Rectal smooth muscle tissue (tissue), 1 donor: ENCODE measurements around the gene TLX3.
A peak's percentile ranks its signal among the peaks of the same experiment; 100 is the strongest.

Experiments
- H3K27ac ChIP-seq: one replicate; pipeline ENCODE4 v1.7.0; 2013; ENCODE audit warnings: low read depth, low read length, inconsistent platforms
- H3K27me3 ChIP-seq: one replicate; pipeline ENCODE4 v1.7.0; 2013; ENCODE audit warnings: low read length; ENCODE audit not compliant: control insufficient read depth, insufficient read depth
- H3K36me3 ChIP-seq: one replicate; pipeline ENCODE4 v1.7.0; 2013; ENCODE audit warnings: low read length; ENCODE audit not compliant: control insufficient read depth, insufficient read depth
- H3K4me1 ChIP-seq: one replicate; pipeline ENCODE4 v1.7.0; 2013; ENCODE audit warnings: low read length; ENCODE audit not compliant: control insufficient read depth, insufficient read depth
- H3K4me3 ChIP-seq: one replicate; pipeline ENCODE4 v1.7.0; 2013; ENCODE audit warnings: low read length
- H3K9ac ChIP-seq: one replicate; pipeline ENCODE4 v1.7.0; 2013; ENCODE audit warnings: low read length

Gene TLX3

DNA sequence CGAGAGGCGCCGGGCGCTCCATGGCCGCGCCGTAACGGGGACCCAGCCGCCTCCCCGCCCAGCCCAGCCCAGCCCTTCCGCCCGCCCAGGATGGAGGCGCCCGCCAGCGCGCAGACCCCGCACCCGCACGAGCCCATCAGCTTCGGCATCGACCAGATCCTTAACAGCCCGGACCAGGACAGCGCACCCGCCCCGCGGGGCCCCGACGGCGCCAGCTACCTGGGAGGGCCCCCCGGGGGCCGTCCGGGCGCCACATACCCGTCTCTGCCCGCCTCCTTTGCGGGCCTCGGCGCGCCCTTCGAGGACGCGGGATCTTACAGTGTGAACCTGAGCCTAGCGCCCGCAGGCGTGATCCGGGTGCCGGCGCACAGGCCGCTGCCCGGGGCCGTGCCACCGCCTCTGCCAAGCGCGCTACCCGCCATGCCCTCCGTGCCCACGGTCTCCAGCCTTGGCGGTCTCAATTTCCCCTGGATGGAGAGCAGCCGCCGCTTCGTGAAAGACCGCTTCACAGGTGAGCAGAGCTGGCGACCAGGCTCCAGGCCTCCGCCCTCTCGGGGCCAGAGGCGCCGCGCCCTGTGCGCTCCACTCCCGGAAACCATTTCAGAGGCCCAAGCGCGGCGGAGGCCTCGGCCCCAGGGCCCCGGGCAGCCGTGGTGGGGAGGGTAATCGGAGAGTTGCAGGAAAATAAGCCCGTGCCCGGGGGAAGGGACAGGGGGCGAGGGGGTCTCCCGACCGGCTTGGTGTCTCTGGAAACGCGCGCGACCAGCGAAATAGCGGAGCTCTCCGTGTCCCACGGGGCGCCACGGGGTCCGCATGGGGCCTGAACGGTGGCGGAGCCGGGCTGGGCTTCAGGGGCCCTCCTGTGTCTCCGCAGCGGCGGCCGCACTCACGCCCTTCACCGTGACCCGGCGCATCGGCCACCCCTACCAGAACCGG lies 496 bp downstream of the TLX3 start:
- no peak overlapping the region for H3K27ac ChIP-seq
- H3K9ac ChIP-seq: no peak overlapping the region
- no peaks in the 10 kb centered on the region for H3K36me3 ChIP-seq
- H3K27me3 ChIP-seq: peaks cover 52% of the 10 kb centered on the region
- no peak overlapping the region for H3K4me3 ChIP-seq
- no peaks in the 10 kb centered on the region for H3K4me1 ChIP-seq

DNA sequence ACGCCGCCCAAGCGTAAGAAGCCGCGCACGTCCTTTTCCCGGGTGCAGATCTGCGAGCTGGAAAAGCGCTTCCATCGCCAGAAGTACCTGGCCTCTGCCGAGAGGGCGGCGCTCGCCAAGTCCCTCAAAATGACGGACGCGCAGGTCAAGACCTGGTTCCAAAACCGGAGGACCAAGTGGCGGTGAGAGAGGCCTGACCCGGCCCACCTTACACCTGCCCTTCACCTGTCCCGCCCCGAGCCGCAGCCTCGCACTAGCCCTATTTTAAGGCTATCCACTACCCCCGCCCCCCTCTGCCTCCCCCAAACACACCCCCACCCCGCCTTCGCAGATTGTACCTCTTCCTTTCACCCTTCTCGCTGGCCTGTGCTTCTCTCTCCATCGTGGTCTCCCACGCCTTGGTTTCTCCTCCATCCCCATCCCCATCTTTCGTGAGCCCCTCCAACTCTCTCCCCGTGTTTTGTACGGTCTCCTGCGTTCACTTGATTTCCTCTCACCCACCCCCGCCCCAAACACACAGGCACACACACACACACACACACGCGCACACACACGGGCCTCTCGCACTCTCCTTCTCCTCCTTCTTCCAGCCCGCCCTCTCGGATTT lies 1.3 kb downstream of the TLX3 start:
- Histone ChIP-seq H3K27me3 (peaks cover 60% of the 10 kb centered on the region), H3K9ac (no peak overlapping the region), H3K4me3 (no peak overlapping the region), H3K4me1 (no peaks in the 10 kb centered on the region), H3K36me3 (no peaks in the 10 kb centered on the region), H3K27ac (no peak overlapping the region)

DNA sequence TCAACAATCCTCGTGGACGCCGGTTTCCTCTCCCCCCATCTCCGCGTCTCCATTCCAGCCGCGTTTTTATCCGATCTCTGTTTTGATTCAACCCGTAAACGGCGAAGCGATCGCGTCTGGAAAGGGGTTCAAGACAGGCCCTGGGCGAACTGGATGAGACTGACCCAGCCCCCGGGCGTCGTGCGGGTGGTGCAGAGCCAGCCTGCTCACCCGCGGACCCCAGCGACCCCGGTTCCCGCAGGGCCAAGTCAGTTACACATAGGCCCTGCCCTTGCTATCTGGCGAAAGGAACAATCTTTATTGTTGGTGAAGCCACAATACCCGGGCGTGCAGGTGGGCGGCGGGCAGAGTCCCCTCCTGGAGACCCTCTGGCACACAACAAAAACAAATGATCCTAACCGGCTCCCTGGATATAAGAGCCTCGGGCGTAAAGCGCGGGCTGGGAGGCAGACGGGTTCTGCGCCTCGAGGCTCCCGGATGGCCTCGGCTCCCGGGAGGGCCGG lies 1.8 kb downstream of the TLX3 start:
- Histone ChIP-seq H3K27me3 (peaks cover 63% of the 10 kb centered on the region), H3K36me3 (no peaks in the 10 kb centered on the region), H3K4me1 (no peaks in the 10 kb centered on the region), H3K27ac (no peak overlapping the region), H3K9ac (no peak overlapping the region), H3K4me3 (peak overlapping the region; percentile 2)

DNA sequence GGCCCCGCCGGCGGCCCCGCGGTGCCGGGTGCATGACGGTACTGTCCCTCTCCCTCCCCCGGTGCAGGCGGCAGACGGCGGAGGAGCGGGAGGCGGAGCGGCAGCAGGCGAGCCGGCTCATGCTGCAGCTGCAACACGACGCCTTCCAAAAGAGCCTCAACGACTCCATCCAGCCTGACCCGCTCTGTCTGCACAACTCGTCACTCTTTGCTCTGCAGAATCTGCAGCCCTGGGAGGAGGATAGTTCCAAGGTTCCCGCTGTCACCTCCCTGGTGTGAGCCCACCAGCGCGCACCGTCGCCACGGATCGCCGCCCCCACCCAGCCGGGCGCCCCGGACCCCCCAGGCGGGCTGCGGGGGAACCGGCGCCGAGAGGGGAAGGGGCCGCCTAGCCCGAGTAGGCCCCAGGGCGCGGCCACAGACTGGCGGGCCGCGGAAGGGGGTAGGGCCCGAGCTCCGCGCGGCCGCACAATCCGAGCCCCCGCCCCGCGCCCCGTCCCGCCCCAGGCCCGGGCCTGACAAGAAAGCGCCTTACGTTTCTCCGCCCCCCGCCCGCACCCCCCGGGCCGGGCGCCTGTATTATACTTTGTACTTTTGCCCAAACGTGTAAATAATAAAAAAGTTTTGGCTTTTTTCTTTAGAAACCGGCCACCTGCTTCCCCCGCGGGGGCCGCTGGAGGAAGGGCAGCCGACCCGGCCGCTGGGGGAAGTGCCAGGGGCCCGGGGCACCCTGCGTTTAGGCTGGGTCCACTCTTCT lies 2.5 kb downstream of the TLX3 start:
- Histone ChIP-seq H3K36me3 (no peaks in the 10 kb centered on the region), H3K27ac (no peak overlapping the region), H3K27me3 (peaks cover 68% of the 10 kb centered on the region), H3K9ac (no peak overlapping the region), H3K4me1 (no peaks in the 10 kb centered on the region), H3K4me3 (peak overlapping the region; percentile 2)

DNA sequence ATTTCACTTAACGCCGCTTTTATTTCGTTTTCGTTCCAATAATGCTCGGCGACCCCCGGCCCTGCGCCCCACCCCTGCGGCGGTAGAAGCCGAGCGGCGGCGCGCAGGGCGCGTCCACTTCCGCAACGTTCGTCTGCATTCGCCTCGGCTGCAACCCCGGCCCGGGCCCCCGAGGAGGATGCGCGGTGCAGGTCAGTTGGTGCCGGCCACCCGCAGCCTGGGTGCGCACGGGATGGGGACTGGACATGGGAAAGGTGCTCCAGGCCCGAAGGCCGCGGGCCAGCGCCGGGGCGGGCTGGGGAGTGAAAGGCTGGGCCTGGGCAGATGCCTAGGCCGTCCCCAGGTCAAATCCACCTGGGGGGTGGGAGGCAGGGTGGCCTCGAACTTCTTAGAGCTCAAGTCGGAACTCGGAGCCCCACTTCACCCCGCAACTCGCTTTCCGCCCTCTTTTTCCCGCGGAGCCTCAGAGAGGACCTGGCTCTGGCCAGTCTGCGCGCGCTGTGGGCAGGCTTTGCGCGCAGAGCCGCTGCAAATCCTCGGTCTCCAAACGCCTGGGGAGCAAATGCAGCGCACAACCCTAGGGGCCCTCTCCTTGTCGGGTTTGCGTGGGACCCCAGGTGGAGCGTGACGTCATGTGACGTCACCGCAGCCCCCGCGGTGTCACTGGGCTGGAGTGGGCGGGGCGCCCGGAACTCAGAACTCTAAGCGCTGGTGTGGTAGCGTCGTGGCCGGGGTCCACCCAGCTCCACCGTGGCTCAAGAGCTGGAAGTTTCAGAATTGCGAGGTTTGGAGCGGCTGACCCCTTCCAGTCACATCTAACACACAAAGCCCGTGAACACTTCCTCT lies 3.3 kb downstream of the TLX3 start:
- no peak overlapping the region for H3K27ac ChIP-seq
- no peaks in the 10 kb centered on the region for H3K36me3 ChIP-seq
- H3K4me1 ChIP-seq: no peaks in the 10 kb centered on the region
- no peak overlapping the region for H3K9ac ChIP-seq
- H3K27me3 ChIP-seq: peaks cover 70% of the 10 kb centered on the region
- H3K4me3 ChIP-seq: no peak overlapping the region

- no peak overlapping the region for H3K27ac ChIP-seq
- H3K27me3 ChIP-seq: peaks cover 70% of the 10 kb centered on the region
- no peak overlapping the region for H3K4me3 ChIP-seq
- no peaks in the 10 kb centered on the region for H3K36me3 ChIP-seq
- no peak overlapping the region for H3K9ac ChIP-seq
- H3K4me1 ChIP-seq: no peaks in the 10 kb centered on the region
These were observed 4.6 kb downstream of the TLX3 start for GRCh38 chr5:171313481-171314206.

- Histone ChIP-seq H3K27me3 (peaks cover 59% of the 10 kb centered on the region), H3K4me3 (no peak overlapping the region), H3K27ac (no peak overlapping the region), H3K9ac (no peak overlapping the region), H3K4me1 (no peaks in the 10 kb centered on the region), H3K36me3 (no peaks in the 10 kb centered on the region)
These were observed 5.8 kb downstream of the TLX3 start for GRCh38 chr5:171314728-171315385.

DNA sequence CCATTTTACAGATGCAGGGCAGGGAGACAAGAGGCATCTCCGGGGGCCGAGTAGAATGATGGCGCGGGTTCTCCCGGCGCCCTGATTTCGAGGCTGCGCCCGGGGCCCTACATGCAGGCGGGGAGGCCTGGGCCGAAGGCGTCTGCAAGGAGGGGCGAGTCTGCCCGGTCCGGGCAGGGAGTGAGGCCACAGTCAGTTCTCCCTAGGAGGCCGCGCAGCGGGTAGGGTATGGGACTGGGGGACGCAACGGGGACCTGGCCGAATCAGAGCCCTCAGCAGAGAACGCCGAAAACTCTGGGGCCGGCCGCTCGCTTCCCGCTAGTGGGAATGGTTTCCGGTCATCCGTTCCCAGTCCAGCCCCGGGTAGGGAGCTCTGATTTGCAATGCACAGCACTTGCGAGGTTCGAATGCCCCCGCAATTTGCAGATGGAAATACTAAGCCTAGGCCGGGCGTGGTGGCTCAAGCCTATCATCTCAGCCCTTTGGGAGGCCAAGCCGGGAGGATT lies 6.4 kb downstream of the TLX3 start:
- no peaks in the 10 kb centered on the region for H3K4me1 ChIP-seq
- no peak overlapping the region for H3K27ac ChIP-seq
- no peak overlapping the region for H3K4me3 ChIP-seq
- no peak overlapping the region for H3K9ac ChIP-seq
- peaks cover 56% of the 10 kb centered on the region for H3K27me3 ChIP-seq
- H3K36me3 ChIP-seq: no peaks in the 10 kb centered on the region

DNA sequence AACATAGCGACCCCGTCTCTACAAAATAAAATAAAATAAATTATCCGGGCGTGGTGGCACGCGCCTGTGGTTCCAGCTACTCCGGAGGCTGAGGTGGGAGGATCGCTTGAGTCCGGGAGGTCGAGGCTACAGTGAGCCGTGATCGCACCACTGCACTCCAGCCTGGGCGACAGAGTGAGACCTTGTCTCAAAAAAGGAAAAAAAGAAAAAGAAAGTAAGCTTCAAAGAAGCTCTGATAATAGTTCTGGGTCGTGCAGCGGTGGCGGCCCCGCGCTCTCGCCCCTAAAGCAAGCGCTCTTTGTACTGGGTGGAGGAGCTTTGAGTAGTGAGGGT lies 6.8 kb downstream of the TLX3 start:
- Histone ChIP-seq H3K4me1 (no peaks in the 10 kb centered on the region), H3K27me3 (peaks cover 56% of the 10 kb centered on the region), H3K4me3 (no peak overlapping the region), H3K27ac (no peak overlapping the region), H3K36me3 (no peaks in the 10 kb centered on the region), H3K9ac (no peak overlapping the region)

DNA sequence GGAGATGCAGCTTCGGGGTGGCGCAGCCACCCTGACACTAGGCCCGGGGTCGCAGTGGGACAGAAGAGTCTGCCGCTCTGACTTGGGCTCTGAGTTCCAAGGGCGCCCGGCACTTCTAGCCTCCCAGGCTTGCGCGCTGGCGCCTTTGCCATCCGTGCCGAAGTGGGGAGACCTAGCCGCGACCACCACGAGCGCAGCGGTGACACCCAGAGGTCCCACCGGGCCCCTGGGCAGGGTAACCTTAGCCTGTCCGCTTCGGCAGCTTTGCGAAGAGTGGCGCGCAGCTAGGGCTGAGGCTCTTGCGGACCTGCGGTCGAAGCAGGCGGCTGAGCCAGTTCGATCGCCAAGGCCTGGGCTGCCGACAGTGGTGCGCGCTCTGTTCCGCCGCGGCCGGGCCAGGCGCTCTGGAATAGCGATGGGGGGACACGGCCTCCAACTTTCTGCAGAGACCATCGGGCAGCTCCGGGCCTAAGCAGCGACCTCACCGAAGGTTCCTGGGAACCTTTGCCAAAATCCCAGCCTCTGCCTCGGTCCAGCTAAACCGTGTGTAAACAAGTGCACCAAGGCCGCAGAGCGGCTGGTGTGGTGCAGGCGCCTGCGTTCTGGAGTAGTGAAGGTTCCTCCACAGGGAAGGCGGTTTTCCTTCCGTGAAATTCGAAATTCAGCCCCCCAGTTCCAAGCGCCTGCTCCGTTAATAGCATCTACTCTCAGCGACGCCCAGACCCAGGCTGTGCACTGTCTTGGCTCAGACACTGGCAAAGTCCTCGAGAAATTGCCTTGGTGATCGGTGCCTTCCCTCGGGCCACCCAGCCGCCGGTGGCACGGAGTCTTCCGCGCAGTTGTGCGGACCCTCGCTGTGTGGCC lies 7.4 kb downstream of the TLX3 start:
- H3K9ac ChIP-seq: no peak overlapping the region
- no peaks in the 10 kb centered on the region for H3K4me1 ChIP-seq
- H3K4me3 ChIP-seq: no peak overlapping the region
- no peak overlapping the region for H3K27ac ChIP-seq
- peaks cover 54% of the 10 kb centered on the region for H3K27me3 ChIP-seq
- no peaks in the 10 kb centered on the region for H3K36me3 ChIP-seq
